A549 treated with DMSO at 1 μM for 4 hours (cell line): ENCODE data around the gene HEPHL1. TPM values are rescaled to one million over a fixed set of nuclear protein-coding genes. Genes with fewer than 3 reads are reported as not detected.

ENCODE experiments used
- total RNA-seq: library from RNA; stranded (reverse); fragments of 200-300 nt; extraction: Qiagen RNA extraction; gene quantifications from 5 replicates; pipeline ENCODE4 v1.2.3, GENCODE V29; 2022; ENCODE audit warnings: low read depth

The HEPHL1 gene
- not detected in 5 replicates for total RNA-seq

GRCh38 chr11:94020777-94021481, at the start of gene HEPHL1:
TSS of gene HEPHL1 (plus strand) at chr11:94021354. CDS start at chr11:94021369, 15 bp downstream.

GRCh38 chr11:94128746-94129511, 107.8 kb downstream of the HEPHL1 start, which contains the start of gene PANX1:
TSS of gene PANX1 (plus strand) at chr11:94128841. CDS start at chr11:94129313, 472 bp downstream.

Other genes with a start within 250 kb of the HEPHL1 start
- 19.4 to 23.9 TPM (median 22.5 TPM) in 5 replicates for gene MED17, start 237.1 kb upstream of the HEPHL1 start, total RNA-seq
- 0.07 TPM in 1 of 5 replicates, not detected in the others for gene VSTM5, start 170.7 kb upstream of the HEPHL1 start, total RNA-seq
- gene PANX1, start 107.5 kb downstream of the HEPHL1 start, total RNA-seq: 20.1 to 24.6 TPM (median 21.2 TPM) in 5 replicates